Right ventricle myocardium inferior (tissue), 1 donor: ENCODE data around the gene STXBP1. TPM values are rescaled to one million over a fixed set of nuclear protein-coding genes. Genes with fewer than 3 reads are reported as not detected.

ENCODE experiments used
- ATAC-seq: fragments of 200-7000 bp; cut with Tn5 transposase; one replicate; pipeline ENCODE4 v1.9.1; 2020; ENCODE audit warnings: mild to moderate bottlenecking, moderate library complexity
- DNase-seq: peaks from one replicate; pipeline ENCODE4 v3.0.0; 2021; ENCODE audit errors: missing footprints
- intact Hi-C: fragments of 100-400 bp; cut with DNase I; formaldehyde crosslinking; loops from one replicate; pipeline ENCODE4 v1.11.0; 2022
- total RNA-seq: library from RNA; stranded (reverse); fragmentation: NEBNext Ultra II Directional; extraction: Animal tissue kit (Norgen Biotek cat#: 25700); gene quantifications from one replicate; pipeline ENCODE4 v1.2.1, GENCODE V29; 2021
- donor health status: DM: no; HTN: yes; CAD: no; lungs with severe emphysema.

STXBP1 gene
- total RNA-seq, 1 donor from 2014 or later: 51.5 TPM

DNA sequence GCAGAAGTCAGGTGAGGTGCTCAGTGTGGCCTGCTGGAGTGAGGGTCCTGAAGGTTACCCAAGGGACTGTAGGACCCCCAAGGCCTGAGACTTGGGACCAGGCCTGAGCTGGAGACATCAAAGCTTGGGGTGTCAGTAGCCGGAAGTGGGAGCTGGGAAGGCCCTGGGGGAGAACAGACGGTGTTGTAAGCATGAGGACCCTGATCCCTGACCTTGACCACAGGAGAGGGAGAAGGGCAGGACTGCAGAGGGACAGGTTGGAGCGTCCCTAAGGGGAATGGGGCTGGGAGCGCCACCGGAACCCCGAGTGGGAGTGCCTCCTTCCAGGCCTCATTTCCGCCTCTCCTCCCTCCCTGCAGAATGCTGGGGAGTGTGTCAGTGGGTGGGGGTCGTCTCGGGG lies 104.3 kb downstream of the STXBP1 start:
- ATAC-seq (no peak), DNase-seq (no peak)
- intact Hi-C loops: loop anchor here (5.0 kb wide), 1 partner anchor 104 kb away; the partner anchor contains the start of gene STXBP1

DNA sequence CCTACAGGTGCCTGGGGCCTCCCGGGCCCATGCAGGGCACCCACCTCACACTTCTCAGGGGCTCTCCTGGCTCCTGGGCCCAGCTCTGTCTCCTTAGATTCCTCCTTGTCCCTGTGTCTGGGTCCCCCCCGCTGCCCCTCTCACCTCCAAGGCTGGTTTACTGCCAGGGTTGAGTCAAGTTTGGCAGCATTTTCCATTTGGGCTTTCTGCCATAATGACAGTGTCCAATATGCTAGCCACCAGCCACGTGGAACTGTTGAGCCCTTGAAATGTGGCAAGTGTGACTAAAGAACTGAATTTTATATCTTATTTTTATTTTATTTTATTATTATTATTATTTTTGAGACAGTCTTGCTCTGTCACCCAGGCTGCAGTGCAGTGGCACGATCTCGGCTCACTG lies 105.7 kb downstream of the STXBP1 start:
- intact Hi-C loops: loop anchor here (5.0 kb wide), 1 partner anchor 105 kb away; the partner anchor contains the start of gene STXBP1
- ATAC-seq: no peak

DNA sequence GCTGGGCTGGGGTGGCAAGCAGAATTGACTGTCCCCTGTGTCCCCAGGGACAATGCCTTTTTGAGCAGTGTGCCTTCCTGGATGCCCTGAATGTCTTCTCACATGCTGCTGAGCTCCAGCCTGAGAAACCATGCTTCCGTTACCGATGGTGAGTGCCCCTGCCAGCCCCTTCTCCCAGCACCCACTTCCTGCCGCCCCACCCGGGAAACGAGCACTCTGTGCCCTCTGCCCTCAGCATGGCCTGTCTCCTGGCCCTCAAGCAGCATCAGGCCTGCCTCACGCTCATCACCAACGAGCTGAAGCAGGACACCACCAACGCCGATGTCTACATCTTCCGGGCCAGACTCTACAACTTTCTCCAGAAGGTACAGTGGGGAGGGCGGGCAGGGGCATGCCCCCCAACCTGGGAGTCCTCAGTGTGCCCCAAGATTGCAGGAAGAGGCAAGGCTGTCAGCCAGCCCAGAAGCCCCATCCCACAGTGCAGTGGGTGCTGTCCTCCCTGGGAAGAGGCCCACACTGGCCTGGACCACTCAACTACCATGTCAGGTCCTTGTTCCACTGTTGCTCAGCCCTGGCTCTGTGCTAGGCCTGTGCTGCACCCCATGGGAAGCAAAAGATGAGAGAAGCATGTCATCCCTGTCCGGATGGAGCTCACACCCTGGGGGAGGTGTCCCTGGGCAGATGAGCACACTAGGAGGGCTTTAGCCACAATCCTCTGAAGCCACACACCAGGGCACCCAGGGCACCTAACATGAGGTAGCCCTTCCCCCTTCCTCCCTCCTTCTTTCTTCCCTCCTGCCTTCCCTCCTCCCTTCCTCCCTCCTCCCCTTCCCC lies 108.2 kb downstream of the STXBP1 start:
- DNase-seq (peak; percentile 22), ATAC-seq (no peak)
- intact Hi-C loops: no loop called here

More for the DNA sequence above, 105.7 kb downstream of the STXBP1 start:
- DNase-seq: peak; percentile 59

DNA sequence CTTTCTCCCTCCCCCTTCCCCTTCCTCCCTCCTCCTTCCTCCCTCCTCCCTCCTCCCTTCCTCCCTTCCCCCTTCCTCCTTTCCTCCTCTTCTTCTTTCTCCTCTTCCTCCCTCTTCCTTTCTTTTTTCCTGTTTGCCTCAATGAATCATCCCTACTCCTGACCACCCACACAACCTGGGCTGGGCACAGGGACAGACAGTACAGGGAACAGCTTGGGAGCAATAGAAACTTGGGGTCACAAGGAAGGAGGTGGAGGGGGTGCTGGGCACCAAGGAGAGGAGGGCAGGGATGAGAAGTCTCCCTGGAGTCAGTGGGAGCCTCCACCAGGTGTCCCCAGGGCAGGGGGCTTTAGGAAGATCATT lies 108.8 kb downstream of the STXBP1 start:
- ATAC-seq: no peak
- intact Hi-C loops: no loop called here
- no peak for DNase-seq

DNA sequence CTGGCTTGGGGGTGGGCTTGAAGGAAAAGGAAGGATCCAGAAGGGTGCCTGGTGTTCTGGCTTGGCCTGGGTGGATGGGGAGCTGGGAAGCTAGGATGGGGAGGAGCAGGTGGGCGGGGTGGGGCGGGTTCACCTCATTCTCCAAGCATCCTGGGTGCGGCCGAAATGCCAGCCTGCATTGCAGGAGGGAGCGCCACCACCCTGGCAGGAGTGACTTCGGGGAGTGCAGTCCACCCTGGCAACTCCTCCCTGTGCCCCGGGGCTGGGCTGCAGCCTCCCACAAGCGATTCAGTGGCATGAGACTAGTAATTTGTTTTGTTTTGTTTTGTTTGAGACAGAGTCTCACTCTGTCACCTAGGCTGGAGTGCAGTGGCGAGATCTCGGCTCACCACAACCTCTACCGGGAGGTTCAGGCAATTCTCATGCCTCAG lies 109.3 kb downstream of the STXBP1 start:
- intact Hi-C loops: no loop called here
- no peak for ATAC-seq
- no peak for DNase-seq

DNA sequence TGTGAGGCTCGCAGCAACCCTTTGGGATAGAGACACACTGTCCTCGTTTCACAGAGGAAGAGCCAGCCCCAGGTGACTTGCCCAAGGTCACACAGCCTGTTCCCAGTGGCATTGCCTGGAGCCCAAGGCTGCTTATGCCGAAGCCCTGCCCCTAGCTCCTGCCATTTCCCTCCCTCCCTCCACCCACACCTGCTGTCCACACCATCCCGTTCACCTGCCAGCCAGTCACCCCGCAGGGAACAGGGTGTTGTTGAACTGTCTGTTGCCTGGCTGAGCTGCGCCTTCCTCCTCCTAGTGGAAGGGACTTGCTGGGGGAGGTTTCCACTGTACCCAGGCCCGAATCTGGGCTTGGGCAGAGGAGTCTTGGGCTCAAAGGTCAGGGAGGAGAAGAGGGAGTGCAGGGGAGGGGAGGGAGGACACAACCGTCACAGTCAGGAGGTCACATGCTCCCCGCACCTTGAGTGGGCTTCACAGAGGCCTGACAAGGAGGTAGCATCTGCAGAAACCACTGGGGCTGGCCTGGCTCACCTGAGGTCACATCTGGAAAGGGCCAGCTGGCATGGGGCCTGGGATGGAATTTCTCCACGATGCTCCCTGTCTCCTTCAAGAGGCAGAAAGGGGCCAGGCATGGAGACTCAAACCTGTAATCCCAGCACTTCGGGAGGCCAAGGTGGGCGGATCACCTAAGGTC lies 110.1 kb downstream of the STXBP1 start:
- intact Hi-C loops: no loop called here
- no peak for DNase-seq
- ATAC-seq: no peak

DNA sequence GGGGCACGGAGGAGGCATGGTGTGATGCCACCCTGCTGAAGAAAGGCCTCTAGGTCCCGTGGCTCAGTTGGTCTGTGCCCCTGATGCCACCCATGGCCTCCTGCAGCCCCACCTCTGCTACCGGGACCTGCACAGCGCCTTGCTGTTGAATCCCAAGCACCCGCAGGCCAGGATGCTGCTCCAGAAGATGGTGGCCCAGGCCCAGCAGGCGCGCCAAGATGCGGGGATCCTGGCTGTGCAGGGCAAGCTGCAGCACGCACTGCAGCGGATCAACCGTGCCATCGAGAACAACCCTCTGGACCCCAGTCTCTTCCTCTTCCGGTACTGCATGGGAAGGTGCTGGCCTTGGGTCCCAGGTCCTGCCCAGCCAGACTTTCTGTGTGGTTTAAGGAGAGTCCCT lies 110.9 kb downstream of the STXBP1 start:
- ATAC-seq: no peak
- DNase-seq: no peak
- intact Hi-C loops: no loop called here

DNA sequence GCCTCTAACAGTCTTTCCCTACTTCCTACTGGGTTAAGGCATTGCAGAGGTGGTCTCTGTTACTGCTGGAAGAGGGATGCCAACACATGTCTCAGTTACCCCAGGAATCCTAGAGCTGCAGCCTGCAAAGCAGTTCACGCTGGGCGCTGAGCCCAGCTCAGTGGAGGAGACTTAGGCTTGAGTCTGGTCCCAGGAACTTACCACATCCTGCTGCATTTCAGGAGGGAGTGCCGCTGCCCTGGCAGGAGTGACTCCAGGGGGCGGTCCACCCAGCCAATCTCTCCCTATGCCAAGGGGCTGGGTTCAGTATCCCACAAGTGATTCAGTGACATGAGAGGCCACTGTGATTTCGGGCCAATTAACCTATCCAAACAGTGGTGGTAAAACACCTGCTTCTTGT lies 111.4 kb downstream of the STXBP1 start:
- DNase-seq (no peak), ATAC-seq (no peak)
- intact Hi-C loops: no loop called here

DNA sequence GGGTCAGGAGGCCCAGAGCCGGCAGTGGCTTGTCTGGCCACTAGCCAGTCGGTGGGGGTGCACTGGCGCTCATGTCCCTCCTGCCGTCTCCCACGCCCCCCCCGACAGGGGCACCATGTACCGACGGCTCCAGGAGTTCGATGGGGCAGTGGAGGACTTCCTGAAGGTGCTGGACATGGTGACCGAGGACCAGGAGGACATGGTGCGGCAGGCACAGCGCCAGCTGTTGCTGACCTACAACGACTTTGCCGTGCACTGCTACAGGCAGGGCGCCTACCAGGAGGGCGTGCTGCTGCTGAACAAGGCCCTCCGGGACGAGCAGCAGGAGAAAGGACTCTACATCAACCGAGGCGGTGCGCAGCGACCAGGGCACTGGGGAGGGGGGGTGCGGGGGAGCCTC lies 111.9 kb downstream of the STXBP1 start:
- intact Hi-C loops: no loop called here
- ATAC-seq: peak; percentile 40
- no peak for DNase-seq

DNA sequence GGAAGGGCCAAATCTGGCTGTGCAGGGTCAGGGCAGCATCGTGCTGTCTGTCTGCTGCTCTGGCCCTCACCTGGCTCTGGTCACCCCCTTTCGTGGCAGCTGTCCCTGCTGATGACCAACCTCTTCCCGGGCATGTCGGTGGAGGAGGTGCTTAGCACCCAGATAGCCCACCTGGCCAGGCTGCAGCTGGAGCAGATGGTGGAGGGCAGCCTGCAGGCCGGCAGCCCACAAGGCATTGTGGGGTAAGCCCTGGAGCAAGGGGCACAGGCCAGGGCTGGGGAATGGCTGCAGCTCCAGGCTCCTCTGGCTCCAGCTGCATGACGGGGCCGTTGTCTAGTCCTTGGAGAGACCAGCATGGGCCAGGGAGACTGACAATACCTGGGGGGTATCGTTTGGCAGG lies 114.8 kb downstream of the STXBP1 start:
- no peak for DNase-seq
- ATAC-seq: no peak
- intact Hi-C loops: no loop called here

DNA sequence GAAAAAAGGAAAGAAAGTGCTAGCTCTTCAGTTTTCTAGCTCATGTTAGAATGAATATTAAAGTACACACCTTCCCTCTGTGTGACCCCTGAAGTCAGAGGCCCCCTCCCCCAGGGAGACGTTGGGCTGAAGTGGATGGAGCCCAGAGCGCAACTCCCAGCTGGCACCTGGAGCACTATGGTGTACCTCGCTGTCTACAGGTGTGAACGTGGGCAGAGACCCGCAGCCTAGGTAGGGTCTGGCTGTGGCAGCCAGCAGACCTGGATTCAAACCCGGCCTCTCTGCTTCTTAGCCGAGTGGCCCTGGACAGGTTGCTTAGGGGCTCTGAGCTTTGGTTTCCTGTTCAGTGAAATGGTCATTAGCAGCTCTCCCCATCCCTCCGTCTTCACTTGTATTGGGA lies 116.7 kb downstream of the STXBP1 start:
- intact Hi-C loops: no loop called here
- no peak for ATAC-seq

DNA sequence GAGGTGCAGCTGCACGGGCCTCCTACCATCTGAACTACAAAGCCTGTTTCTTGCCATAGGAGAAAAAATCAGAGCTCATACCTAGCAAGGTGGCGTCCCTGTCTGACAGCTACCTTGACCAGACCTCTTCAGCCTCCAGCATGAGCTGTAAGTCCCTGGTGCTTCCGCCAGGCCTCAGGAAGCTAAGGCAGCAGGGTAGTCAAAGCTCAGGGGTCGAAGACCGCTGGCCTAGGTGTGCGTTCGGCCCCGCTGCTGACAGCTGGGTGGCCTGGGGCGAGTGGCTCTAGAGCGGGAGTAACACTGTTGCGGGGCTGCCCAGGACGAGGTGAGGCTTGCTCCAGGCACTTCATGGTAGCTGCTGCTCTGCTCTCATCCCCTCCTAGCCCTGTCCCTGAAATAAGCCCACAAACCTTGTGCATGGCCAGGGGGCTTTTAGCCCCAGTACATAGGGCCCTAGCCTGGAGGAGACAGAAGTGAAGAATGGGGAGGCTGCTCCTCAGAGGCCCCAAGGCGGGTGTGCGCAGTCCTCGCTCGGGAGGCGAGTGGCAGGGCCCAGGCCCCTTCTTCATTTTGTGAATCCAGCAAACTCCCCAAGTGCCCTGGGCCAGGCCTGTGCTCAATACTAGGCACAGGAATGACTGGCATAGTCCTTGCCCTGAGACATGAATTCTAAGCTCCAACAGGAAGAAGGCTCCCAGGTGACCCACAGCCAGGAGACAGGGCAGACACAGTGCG lies 117.6 kb downstream of the STXBP1 start:
- no peak for ATAC-seq

More for the DNA sequence above, 116.7 kb downstream of the STXBP1 start:
- no peak for DNase-seq

DNA sequence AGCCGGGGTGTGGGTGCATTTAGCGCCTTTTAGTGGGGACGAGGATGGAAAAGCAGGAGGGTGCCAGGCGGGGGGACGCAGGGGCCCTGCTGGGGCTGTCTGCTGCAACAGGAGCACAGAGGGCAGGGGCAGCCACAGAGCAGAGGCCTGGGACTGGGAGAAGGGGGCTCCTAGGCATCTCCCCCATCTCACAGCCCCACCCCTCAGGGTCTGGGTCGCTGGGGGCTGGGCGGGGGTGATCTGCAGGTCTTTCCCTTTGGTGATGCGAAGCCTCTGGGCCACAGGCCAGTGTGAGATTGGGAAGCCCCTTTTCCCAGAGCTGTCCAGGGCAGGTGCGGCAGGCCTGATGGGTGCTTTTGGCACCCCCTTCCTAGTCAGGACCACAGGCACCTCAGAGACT lies 118.2 kb downstream of the STXBP1 start:
- no peak for DNase-seq
- intact Hi-C loops: no loop called here
- no peak for ATAC-seq

More for the DNA sequence above, 117.6 kb downstream of the STXBP1 start:
- intact Hi-C loops: no loop called here
- DNase-seq: no peak

DNA sequence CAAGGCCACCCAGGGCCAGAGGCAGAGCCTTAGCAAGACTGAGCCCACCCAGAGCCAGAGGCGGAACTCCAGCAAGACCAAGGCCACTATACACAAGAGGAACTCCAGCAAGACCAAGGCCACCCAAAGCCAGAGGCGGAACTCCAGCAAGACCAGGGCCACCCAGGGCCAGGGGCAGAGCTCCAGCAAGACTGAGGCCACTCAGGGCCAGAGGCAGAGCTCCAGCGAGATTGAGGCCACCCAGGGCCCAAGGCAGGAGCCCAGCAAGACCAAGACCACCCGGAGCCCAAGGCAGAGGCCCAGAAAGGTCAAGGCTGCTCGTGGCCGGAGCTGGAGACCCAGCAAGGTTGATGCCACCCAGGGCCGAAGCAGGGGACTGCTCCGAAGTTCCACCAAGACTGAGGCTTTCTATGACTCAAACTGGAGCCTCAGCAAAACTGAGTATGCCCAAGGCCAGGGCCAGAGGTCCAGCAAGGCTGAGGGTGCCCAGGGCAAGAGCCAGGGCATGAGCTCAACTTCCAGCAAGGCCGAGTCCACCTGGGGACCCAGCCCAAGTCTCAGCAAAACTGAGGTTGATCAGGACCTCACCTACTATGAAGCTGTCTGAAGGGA lies 118.8 kb downstream of the STXBP1 start:
- DNase-seq (no peak), ATAC-seq (no peak)
- intact Hi-C loops: no loop called here

DNA sequence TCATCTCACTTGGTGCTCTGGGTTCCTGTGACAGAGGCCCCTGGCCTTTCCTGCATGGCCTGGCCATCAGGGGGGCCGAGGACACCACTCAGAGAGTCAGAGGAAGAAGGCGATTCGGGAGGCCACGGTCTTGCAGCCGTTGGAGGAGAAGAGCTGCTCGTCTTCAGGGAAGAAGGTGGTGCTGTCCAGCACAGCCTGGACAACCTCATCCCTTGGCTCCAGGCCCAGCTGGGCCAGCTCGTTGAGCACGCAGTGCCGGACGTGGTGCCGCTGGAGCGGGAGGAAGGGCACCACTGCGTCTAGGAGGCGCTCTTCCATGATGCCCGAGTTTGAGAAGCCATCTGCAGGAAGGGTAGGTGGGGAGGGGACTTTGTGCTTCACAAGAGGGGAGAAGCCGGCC lies 119.9 kb downstream of the STXBP1 start:
- DNase-seq (no peak), ATAC-seq (no peak)
- intact Hi-C loops: no loop called here

DNA sequence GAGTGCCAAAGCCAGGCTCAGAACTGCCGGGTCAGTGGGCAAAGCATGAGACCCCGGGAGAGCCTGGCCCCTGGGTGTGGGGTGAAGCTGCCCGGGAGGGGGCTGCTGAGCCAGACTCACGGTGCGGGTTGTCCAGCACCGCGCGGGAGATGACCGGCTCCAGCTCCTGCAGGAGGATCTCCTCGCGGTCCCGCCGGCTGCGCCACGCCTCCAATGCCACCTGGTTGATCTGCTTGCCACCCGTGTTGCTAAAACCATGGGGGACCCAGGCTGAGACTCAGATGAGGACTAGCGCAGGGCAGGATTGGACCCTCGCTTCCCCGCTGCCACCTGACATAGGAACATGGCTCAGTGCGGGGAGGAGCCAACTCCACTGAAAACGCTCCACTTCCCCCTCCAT lies 120.4 kb downstream of the STXBP1 start:
- intact Hi-C loops: no loop called here
- DNase-seq: no peak
- no peak for ATAC-seq

DNA sequence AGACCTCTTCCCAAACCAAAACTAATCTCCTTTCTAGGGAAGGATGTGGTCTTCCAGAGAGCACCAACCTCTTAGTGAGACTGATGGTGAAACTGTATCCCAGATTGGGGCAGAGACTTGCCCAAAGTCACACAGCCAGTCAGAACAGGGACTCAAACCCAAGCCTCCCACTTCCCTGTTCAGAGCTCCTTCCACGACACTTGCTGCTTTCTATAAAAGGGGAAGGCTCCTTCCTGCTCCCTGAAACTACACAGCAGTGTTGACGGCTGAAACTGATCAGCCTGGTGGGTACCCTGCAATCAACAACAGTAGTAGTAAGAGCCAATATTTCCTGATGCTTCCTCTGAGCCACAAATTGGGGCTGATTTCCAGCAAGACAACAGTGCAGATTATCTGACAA lies 121.5 kb downstream of the STXBP1 start:
- intact Hi-C loops: loop anchor here (1.0 to 2.0 kb wide), 2 partner anchors 137 to 147 kb away; no protein-coding TSS in a partner anchor
- no peak for DNase-seq

DNA sequence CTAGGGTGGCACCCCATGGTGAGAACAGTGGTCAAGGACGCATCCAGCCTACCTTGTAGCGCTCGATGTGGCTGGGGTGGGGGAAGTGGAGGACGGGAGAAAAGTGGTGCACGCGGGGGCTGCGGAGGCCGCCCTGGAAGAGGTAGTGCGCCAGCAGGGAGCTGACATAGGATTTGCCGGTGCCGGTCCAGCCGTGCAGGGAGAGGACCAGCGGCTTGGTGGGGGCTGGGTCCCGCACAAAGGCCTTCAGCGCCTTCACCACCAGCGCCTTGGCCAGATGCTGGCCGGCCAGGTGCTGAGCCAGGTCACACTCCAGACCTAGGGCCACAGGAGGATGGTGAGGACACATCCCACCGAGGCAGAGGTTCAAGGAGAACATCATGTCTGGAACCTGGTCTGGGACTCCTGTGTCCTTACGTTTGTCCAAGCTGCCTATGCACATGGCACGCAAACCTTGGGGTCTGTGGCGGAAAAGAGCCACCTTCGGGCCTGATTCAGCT lies 122.2 kb downstream of the STXBP1 start:
- ATAC-seq (no peak), DNase-seq (no peak)
- intact Hi-C loops: loop anchor here (1.0 to 2.0 kb wide), 2 partner anchors 136 to 147 kb away; no protein-coding TSS in a partner anchor

More for the DNA sequence above, 121.5 kb downstream of the STXBP1 start:
- ATAC-seq: no peak
